IMR-90 (cell line): ENCODE measurements around the gene MTX2.

ENCODE experiments used
- CTCF ChIP-seq: conservative IDR thresholded peaks from 2 replicates; pipeline ENCODE4 v1.5.1; 2012; ENCODE audit warnings: mild to moderate bottlenecking, low read depth, low read length, improper control_type of control experiment
- MAFK ChIP-seq: IDR thresholded peaks from 2 replicates; pipeline ENCODE4 v1.6.1; 2012; ENCODE audit warnings: low read depth, low read length, improper control_type of control experiment
- POLR2A ChIP-seq: IDR thresholded peaks from 2 replicates; pipeline ENCODE4 v1.6.1; 2012; ENCODE audit warnings: mild to moderate bottlenecking, low read depth, low read length
- SMC3 ChIP-seq: fragments of 150-350 bp; IDR thresholded peaks from 2 replicates; pipeline ENCODE4 v1.6.1; 2016; ENCODE audit warnings: low read depth, mild to moderate bottlenecking, antibody characterized with exemption, low read length, moderate library complexity

GRCh38 chr2:176283291-176284068 lies 14.2 kb downstream of the MTX2 start:
- TF ChIP-seq CTCF (no peak), SMC3 (no peak), POLR2A (no peak), MAFK (no peak)
